GM23338 (cell line): ENCODE data around the gene PRKCQ. TPM values are rescaled to one million over a fixed set of nuclear protein-coding genes. Genes with fewer than 3 reads are reported as not detected.

Experiments
- ATAC-seq: fragments of 200-7000 bp; cut with Tn5 transposase; 3 replicates; pipeline ENCODE4 v1.9.1; 2020
- DNase-seq: peaks from one replicate; pipeline ENCODE4 v3.0.0-alpha.2; 2015; ENCODE audit warnings: low spot score
- H2AFZ ChIP-seq: fragments of 200-600 bp; sonication (generic); 2 replicates; pipeline ENCODE4 v1.8.0; 2016; ENCODE audit warnings: antibody characterized with exemption, mild to moderate bottlenecking, moderate library complexity
- H3F3A ChIP-seq: fragments of 200-600 bp; sonication (generic); replicated peaks from 2 replicates; pipeline ENCODE4 v1.8.0; 2017; ENCODE audit warnings: antibody characterized with exemption, mixed run types, low read depth
- H3K27ac ChIP-seq: fragments of 200-600 bp; sonication (generic); 2 replicates; pipeline ENCODE4 v1.6.1; 2016; ENCODE audit warnings: low read depth
- H3K27me3 ChIP-seq: fragments of 200-600 bp; sonication (generic); 2 replicates; pipeline ENCODE4 v1.8.0; 2016; ENCODE audit warnings: mild to moderate bottlenecking, mixed run types, moderate library complexity; ENCODE audit not compliant: insufficient read depth
- H3K36me3 ChIP-seq: fragments of 200-600 bp; sonication (generic); 2 replicates; pipeline ENCODE4 v1.8.0; 2016; ENCODE audit warnings: mild to moderate bottlenecking; ENCODE audit not compliant: insufficient read depth
- H3K4me1 ChIP-seq: fragments of 200-600 bp; sonication (generic); 2 replicates; pipeline ENCODE4 v1.8.0; 2016; ENCODE audit warnings: mild to moderate bottlenecking, moderate library complexity; ENCODE audit not compliant: insufficient read depth
- H3K4me2 ChIP-seq: fragments of 200-600 bp; sonication (generic); 2 replicates; pipeline ENCODE4 v1.7.1; 2017; ENCODE audit warnings: mixed run types
- H3K4me3 ChIP-seq: fragments of 200-600 bp; sonication (generic); 2 replicates; pipeline ENCODE4 v1.6.1; 2016; ENCODE audit warnings: mixed run types
- H3K79me2 ChIP-seq: fragments of 200-600 bp; sonication (generic); replicated peaks from 2 replicates; pipeline ENCODE4 v1.8.0; 2017; ENCODE audit warnings: mild to moderate bottlenecking; ENCODE audit not compliant: insufficient read depth
- H3K9me2 ChIP-seq: fragments of 200-600 bp; sonication (generic); 2 replicates; pipeline ENCODE4 v1.8.0; 2017; ENCODE audit not compliant: insufficient read depth
- H4K20me1 ChIP-seq: fragments of 200-600 bp; sonication (generic); replicated peaks from 2 replicates; pipeline ENCODE4 v1.8.0; 2017; ENCODE audit warnings: mild to moderate bottlenecking; ENCODE audit not compliant: insufficient read depth
- H3K27ac Mint-ChIP-seq: 2 replicates; pipeline ENCODE4 v1.8.0; 2020; ENCODE audit warnings: inconsistent platforms, mild to moderate bottlenecking, moderate library complexity, mixed read lengths
- H3K27me3 Mint-ChIP-seq: 3 replicates; pipeline ENCODE4 v1.8.0; 2022; ENCODE audit warnings: low read depth, mild to moderate bottlenecking, moderate library complexity, mixed read lengths, inconsistent platforms; ENCODE audit not compliant: insufficient read depth, poor library complexity
- H3K36me3 Mint-ChIP-seq: 3 replicates; pipeline ENCODE4 v1.8.0; 2021; ENCODE audit warnings: low read depth, mild to moderate bottlenecking, inconsistent platforms, moderate library complexity, mixed read lengths
- H3K4me1 Mint-ChIP-seq: 3 replicates; pipeline ENCODE4 v1.8.0; 2020; ENCODE audit warnings: mild to moderate bottlenecking, inconsistent platforms, mixed read lengths
- H3K4me3 Mint-ChIP-seq: 3 replicates; pipeline ENCODE4 v1.8.0; 2021; ENCODE audit warnings: moderate library complexity, mild to moderate bottlenecking, inconsistent platforms, mixed read lengths
- H3K9me3 Mint-ChIP-seq: 3 replicates; pipeline ENCODE4 v1.8.0; 2020; ENCODE audit warnings: moderate library complexity, mild to moderate bottlenecking, inconsistent platforms, mixed read lengths
- CREB1 ChIP-seq: fragments of 250-450 bp; sonication (Bioruptor Pico); IDR thresholded peaks from 2 replicates; pipeline ENCODE4 v1.5.0; 2020; ENCODE audit warnings: low read depth, mild to moderate bottlenecking, moderate library complexity
- EZH2phosphoT487 ChIP-seq: fragments of 200-600 bp; sonication (generic); IDR thresholded peaks from one replicate; pipeline ENCODE4 v1.8.1; 2018; ENCODE audit warnings: antibody characterized with exemption; ENCODE audit not compliant: unreplicated experiment
- STAT1 ChIP-seq: IDR thresholded peaks from one replicate; pipeline ENCODE4 v1.6.1; 2016; ENCODE audit warnings: antibody characterized with exemption; ENCODE audit not compliant: unreplicated experiment
- ZNF114 ChIP-seq: fragments of 250-450 bp; sonication (Bioruptor Pico); IDR thresholded peaks from 2 replicates; pipeline ENCODE4 v1.5.0; 2020; ENCODE audit warnings: mild to moderate bottlenecking, moderate library complexity
- ZNF331 ChIP-seq: fragments of 250-450 bp; sonication (Bioruptor Pico); IDR thresholded peaks from 2 replicates; pipeline ENCODE4 v1.5.0; 2020; ENCODE audit warnings: low read depth, mild to moderate bottlenecking, moderate library complexity
- polyA plus RNA-seq: library from polyadenylated mRNA; unstranded; fragments of >200 nt; fragmentation: Nextera tagmentation; extraction: Ambion mirVana; gene quantifications from 2 replicates; pipeline ENCODE4 v1.2.1, GENCODE V29; 2016
- total RNA-seq: library from RNA; depleted of rRNA; stranded (reverse); fragments of >200 nt; shearing (Covaris generic); gene quantifications from 2 replicates; pipeline ENCODE4 v1.2.3, GENCODE V29; 2014
- TF ChIP-seq, protein P1 (sequence below): fragments of 250-450 bp; sonication (Bioruptor Pico); IDR thresholded peaks from 2 replicates; pipeline ENCODE4 v1.5.0; 2020; ENCODE audit warnings: mild to moderate bottlenecking, moderate library complexity
- TF ChIP-seq, protein P2 (sequence below): IDR thresholded peaks from one replicate; pipeline ENCODE4 v1.6.1; 2018; ENCODE audit warnings: antibody characterized with exemption; ENCODE audit not compliant: unreplicated experiment
- TF ChIP-seq, protein P3 (sequence below), 2 experiments: fragments of 200-600 bp in 1 of 2; sonication (generic) in 1 of 2; conservative IDR thresholded peaks; 2 replicates each; pipeline versions ENCODE4 v1.5.1 to v1.6.1; 2016 to 2017; ENCODE audit warnings: antibody characterized with exemption in 2 of 2, low read depth in 2 of 2, mild to moderate bottlenecking in 2 of 2, moderate library complexity in 1 of 2

The PRKCQ gene
- total and polyA plus RNA-seq, 2 experiments from 2014 or later = 12.6 to 28.5 TPM

DNA sequence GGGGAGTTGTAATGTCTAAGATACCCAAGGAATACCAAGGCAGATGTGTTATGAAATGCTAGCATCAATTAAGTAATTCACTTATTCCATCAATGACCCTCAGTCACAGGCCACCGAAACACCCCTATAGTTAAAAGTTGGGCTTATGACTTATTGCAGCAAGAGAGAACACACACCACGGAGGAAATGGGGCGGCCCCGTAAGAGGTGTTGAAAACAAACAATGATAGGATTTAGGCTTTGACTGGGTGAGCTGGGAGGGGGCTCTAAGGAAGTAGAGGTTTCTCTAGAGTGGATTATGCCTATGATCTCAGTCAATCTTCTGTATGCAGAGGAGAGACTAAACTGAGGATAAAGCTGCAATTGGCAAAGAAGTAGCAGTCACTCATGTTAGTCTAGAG is 45.4 kb upstream of the PRKCQ start:
- H3K4me1 Mint-ChIP-seq = peaks cover 48% of the 10 kb centered on the region

DNA sequence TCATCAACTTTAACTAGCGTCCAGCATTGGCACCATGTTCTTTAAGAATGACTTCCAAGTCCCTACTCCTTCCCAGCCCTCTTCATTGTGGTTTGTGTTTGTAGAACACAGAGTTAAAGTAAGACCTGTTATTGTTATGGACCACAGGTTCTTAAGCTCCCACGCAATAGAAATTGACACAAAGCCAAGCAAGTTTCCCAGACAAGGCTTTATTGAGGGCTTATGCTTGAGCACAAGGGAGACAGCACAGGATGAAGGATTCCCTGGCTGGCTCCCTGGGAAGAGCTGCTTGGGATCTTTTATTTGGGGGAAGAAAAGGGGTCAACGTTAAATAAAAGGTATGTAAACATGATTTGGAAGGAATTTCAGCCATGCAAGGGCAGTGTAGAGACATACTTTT is 44.3 kb upstream of the PRKCQ start:
- ATAC-seq (peak; percentile 76), DNase-seq (no peak)
- no peaks in the 10 kb centered on the region for H3K27me3 ChIP-seq
- no peak overlapping the region for H3K4me3 Mint-ChIP-seq
- H2AFZ ChIP-seq = no peak overlapping the region; the same call in 1 of the 2 replicates
- H3K79me2 ChIP-seq = no peaks in the 10 kb centered on the region
- no peaks in the 10 kb centered on the region for H3K9me2 ChIP-seq
- no peak overlapping the region for H3K27ac ChIP-seq
- H3K4me1 Mint-ChIP-seq = peaks cover 41% of the 10 kb centered on the region
- no peaks in the 10 kb centered on the region for H3K36me3 ChIP-seq
- no peaks in the 10 kb centered on the region for H4K20me1 ChIP-seq
- H3K27me3 Mint-ChIP-seq = peaks cover 9% of the 10 kb centered on the region
- H3K4me2 ChIP-seq = no peak overlapping the region
- no peak overlapping the region for H3K27ac Mint-ChIP-seq
- H3F3A ChIP-seq = no peaks in the 10 kb centered on the region; the same call in 1 of the 2 replicates
- peaks cover 44% of the 10 kb centered on the region for H3K4me1 ChIP-seq
- no peak overlapping the region for H3K4me3 ChIP-seq
- no peaks in the 10 kb centered on the region for H3K9me3 Mint-ChIP-seq
- H3K36me3 Mint-ChIP-seq = no peaks in the 10 kb centered on the region
- no peak for TF ChIP-seq STAT1
- TF ChIP-seq ZNF331 = no peak
- TF ChIP-seq, protein P1, sequence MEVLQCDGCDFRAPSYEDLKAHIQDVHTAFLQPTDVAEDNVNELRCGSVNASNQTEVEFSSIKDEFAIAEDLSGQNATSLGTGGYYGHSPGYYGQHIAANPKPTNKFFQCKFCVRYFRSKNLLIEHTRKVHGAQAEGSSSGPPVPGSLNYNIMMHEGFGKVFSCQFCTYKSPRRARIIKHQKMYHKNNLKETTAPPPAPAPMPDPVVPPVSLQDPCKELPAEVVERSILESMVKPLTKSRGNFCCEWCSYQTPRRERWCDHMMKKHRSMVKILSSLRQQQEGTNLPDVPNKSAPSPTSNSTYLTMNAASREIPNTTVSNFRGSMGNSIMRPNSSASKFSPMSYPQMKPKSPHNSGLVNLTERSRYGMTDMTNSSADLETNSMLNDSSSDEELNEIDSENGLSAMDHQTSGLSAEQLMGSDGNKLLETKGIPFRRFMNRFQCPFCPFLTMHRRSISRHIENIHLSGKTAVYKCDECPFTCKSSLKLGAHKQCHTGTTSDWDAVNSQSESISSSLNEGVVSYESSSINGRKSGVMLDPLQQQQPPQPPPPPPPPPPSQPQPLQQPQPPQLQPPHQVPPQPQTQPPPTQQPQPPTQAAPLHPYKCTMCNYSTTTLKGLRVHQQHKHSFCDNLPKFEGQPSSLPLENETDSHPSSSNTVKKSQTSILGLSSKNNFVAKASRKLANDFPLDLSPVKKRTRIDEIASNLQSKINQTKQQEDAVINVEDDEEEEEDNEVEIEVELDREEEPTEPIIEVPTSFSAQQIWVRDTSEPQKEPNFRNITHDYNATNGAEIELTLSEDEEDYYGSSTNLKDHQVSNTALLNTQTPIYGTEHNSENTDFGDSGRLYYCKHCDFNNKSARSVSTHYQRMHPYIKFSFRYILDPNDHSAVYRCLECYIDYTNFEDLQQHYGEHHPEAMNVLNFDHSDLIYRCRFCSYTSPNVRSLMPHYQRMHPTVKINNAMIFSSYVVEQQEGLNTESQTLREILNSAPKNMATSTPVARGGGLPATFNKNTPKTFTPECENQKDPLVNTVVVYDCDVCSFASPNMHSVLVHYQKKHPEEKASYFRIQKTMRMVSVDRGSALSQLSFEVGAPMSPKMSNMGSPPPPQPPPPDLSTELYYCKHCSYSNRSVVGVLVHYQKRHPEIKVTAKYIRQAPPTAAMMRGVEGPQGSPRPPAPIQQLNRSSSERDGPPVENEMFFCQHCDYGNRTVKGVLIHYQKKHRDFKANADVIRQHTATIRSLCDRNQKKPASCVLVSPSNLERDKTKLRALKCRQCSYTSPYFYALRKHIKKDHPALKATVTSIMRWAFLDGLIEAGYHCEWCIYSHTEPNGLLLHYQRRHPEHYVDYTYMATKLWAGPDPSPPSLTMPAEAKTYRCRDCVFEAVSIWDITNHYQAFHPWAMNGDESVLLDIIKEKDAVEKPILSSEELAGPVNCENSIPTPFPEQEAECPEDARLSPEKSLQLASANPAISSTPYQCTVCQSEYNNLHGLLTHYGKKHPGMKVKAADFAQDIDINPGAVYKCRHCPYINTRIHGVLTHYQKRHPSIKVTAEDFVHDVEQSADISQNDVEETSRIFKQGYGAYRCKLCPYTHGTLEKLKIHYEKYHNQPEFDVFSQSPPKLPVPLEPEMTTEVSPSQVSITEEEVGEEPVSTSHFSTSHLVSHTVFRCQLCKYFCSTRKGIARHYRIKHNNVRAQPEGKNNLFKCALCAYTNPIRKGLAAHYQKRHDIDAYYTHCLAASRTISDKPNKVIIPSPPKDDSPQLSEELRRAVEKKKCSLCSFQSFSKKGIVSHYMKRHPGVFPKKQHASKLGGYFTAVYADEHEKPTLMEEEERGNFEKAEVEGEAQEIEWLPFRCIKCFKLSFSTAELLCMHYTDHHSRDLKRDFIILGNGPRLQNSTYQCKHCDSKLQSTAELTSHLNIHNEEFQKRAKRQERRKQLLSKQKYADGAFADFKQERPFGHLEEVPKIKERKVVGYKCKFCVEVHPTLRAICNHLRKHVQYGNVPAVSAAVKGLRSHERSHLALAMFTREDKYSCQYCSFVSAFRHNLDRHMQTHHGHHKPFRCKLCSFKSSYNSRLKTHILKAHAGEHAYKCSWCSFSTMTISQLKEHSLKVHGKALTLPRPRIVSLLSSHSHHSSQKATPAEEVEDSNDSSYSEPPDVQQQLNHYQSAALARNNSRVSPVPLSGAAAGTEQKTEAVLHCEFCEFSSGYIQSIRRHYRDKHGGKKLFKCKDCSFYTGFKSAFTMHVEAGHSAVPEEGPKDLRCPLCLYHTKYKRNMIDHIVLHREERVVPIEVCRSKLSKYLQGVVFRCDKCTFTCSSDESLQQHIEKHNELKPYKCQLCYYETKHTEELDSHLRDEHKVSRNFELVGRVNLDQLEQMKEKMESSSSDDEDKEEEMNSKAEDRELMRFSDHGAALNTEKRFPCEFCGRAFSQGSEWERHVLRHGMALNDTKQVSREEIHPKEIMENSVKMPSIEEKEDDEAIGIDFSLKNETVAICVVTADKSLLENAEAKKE = no peak
- no peak for TF ChIP-seq EZH2phosphoT487

More for the DNA sequence above, 45.4 kb upstream of the PRKCQ start:
- H3K27ac Mint-ChIP-seq = no peak overlapping the region
- no peak for DNase-seq
- no peaks in the 10 kb centered on the region; the same call in 1 of the 2 replicates for H3F3A ChIP-seq
- H3K4me3 Mint-ChIP-seq = no peak overlapping the region
- no peaks in the 10 kb centered on the region for H3K27me3 ChIP-seq
- H3K9me2 ChIP-seq = no peaks in the 10 kb centered on the region
- no peak overlapping the region for H3K4me3 ChIP-seq
- no peaks in the 10 kb centered on the region for H3K36me3 Mint-ChIP-seq
- H3K79me2 ChIP-seq = no peaks in the 10 kb centered on the region
- peaks cover 46% of the 10 kb centered on the region for H3K4me1 ChIP-seq
- no peak for TF ChIP-seq CREB1 (CRISPR knock-in tag)
- TF ChIP-seq, protein P2, sequence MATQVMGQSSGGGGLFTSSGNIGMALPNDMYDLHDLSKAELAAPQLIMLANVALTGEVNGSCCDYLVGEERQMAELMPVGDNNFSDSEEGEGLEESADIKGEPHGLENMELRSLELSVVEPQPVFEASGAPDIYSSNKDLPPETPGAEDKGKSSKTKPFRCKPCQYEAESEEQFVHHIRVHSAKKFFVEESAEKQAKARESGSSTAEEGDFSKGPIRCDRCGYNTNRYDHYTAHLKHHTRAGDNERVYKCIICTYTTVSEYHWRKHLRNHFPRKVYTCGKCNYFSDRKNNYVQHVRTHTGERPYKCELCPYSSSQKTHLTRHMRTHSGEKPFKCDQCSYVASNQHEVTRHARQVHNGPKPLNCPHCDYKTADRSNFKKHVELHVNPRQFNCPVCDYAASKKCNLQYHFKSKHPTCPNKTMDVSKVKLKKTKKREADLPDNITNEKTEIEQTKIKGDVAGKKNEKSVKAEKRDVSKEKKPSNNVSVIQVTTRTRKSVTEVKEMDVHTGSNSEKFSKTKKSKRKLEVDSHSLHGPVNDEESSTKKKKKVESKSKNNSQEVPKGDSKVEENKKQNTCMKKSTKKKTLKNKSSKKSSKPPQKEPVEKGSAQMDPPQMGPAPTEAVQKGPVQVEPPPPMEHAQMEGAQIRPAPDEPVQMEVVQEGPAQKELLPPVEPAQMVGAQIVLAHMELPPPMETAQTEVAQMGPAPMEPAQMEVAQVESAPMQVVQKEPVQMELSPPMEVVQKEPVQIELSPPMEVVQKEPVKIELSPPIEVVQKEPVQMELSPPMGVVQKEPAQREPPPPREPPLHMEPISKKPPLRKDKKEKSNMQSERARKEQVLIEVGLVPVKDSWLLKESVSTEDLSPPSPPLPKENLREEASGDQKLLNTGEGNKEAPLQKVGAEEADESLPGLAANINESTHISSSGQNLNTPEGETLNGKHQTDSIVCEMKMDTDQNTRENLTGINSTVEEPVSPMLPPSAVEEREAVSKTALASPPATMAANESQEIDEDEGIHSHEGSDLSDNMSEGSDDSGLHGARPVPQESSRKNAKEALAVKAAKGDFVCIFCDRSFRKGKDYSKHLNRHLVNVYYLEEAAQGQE = no peak
- TF ChIP-seq EZH2phosphoT487 = no peak
- no peak for TF ChIP-seq ZNF114 (CRISPR knock-in tag)
- TF ChIP-seq, protein P3, sequence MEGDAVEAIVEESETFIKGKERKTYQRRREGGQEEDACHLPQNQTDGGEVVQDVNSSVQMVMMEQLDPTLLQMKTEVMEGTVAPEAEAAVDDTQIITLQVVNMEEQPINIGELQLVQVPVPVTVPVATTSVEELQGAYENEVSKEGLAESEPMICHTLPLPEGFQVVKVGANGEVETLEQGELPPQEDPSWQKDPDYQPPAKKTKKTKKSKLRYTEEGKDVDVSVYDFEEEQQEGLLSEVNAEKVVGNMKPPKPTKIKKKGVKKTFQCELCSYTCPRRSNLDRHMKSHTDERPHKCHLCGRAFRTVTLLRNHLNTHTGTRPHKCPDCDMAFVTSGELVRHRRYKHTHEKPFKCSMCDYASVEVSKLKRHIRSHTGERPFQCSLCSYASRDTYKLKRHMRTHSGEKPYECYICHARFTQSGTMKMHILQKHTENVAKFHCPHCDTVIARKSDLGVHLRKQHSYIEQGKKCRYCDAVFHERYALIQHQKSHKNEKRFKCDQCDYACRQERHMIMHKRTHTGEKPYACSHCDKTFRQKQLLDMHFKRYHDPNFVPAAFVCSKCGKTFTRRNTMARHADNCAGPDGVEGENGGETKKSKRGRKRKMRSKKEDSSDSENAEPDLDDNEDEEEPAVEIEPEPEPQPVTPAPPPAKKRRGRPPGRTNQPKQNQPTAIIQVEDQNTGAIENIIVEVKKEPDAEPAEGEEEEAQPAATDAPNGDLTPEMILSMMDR (conservative IDR thresholded peaks at IDR 0.05; ENCODE audit: low read depth in 2 of 2) = no peak
- no peak for ATAC-seq
- H3K27me3 Mint-ChIP-seq = peaks cover 11% of the 10 kb centered on the region
- H3K9me3 Mint-ChIP-seq = no peaks in the 10 kb centered on the region
- H4K20me1 ChIP-seq = no peaks in the 10 kb centered on the region
- no peak overlapping the region for H3K4me2 ChIP-seq
- H2AFZ ChIP-seq = peak overlapping the region; percentile 64; the same call in 1 of the 2 replicates
- no peaks in the 10 kb centered on the region for H3K36me3 ChIP-seq
- H3K27ac ChIP-seq = no peak overlapping the region
